GM21723 (cell line): ENCODE results near the gene SLC9A2.

Experiments used
- ATAC-seq: cut with Tn5 transposase; IDR thresholded peaks from one replicate; pipeline ENCODE4 v1.9.1; 2021; ENCODE audit warnings: mild to moderate bottlenecking, moderate library complexity; ENCODE audit not compliant: unreplicated experiment

SLC9A2 gene

DNA sequence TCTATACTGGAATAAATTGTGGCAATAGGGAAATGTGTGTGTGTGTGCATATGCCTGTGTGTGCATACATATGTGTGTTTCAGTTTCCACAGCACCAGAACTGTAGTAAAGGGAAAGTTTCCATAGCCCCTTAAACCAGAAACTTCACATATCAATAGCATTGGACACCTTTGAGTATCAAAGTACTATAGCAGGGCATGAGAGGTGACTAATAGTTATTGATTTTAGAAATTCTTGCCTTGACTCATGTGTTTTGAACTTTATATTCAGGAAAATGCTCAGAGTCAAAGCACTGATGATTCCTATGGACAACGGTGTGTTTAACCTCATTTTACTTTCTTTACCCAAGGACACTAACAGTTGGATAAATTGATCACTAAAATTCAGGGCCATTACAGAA is 50.0 kb downstream of the SLC9A2 start:
- no peak for ATAC-seq

DNA sequence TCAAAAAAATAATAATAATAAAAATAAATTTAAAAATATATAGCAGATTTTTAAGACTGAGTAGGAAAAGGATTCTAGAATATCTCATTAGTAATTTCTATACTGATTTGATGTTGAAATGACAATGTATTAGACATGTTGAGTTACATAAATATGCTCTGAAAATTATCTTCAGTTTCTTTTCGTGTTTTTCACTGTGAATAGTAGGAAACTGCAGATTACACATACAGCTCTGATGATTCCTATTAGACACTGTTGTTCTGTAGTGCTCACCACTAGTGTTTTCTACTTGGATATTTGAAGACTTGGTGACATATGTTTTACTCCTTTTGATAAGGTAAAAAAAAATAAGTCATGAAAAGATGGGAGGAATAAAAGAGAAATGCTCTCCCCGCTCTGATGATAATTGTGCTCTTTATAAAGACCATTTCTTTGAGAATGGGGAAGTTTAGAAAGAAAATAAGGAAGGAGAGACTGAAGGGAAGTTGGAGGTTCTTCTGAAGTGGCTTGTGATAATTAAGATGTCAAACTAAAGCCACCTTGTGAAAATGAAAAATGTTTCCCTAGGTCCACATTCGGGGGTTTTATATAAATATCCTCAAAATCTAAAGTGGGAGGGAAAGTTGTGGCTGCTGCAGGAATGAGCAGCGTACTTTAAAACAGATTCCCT is 52.9 kb downstream of the SLC9A2 start:
- ATAC-seq = no peak

DNA sequence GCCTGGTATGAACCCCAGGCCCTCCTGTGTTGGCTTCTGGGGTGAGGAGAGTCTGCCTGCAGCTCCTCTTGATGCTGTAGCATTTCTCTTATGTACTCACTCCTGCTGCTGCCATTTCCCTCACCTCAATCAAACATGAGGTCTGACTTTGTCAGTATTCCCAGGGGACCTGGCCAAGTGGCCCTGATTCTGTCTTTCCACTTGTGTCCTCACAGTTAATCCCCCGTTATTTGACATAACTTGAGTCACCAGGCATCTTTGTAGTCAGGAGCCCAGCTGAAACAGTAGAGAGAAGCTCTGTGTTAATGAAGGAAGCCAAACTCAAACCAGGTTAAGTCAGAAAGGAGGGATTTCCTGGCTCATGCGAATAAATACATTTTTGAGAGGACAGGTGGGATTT is 55.0 kb downstream of the SLC9A2 start:
- no peak for ATAC-seq

DNA sequence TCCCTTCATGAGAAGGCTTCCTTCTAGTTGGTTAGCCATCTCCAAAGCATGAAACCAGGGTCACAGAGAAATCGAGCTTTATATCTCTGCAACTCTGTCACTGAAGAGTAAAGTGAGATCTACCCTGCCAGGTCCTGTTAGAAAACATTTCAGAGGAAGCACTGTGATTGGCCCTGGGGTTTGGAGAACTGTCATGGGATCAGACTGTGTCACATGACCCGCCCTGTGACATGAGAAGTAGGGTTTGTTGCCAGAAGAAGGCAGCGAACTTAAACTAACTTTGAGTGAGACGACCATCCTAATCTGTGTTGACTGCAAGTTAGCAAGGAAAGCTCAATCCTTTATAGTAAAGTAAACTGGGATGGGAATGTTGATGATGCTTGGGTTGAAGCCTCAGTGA is 55.5 kb downstream of the SLC9A2 start:
- ATAC-seq = no peak

DNA sequence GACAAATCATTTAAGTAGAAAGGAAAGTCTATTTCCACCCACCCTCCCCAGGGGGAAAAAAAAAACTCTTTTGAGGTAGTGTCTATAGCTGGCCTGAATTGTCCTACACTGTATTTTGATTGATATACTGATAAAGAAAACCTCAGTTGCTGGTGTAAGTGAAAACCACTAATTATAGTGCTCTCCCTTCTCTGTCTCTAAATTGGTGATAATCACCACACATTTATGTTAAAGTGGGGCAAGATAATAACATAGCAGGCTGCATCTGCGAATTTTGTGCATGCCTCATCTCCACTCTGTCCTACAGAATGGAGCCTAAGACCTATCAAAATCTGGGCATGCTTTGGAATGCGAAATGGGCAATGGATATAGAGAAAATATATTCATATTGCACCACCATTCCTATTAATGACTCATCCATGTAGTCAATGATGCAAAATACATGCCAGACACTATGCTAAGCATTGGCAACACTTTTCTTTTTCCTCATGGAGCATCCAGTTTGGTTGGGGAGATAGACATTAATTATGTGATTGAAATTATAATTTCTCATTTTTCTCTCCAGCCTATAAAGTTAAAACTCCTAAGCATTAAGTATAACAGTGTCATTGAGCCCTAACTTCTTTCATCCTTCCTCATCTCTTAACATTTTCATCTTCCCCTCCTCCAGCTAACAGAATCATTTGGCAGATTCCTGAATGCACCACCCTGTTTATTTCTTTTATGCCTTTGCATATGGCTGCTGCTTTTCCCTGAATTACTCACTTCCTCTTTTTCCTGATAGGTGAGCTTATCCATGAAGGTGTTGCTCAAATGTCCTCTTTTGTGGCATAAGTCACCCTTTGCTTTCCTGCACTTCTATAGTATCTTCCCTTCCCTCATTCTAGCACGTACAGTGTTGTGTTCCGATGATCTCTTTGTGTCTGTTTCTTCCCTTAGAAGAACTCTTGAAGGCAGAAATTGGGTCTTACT is 58.2 kb downstream of the SLC9A2 start:
- ATAC-seq = no peak

DNA sequence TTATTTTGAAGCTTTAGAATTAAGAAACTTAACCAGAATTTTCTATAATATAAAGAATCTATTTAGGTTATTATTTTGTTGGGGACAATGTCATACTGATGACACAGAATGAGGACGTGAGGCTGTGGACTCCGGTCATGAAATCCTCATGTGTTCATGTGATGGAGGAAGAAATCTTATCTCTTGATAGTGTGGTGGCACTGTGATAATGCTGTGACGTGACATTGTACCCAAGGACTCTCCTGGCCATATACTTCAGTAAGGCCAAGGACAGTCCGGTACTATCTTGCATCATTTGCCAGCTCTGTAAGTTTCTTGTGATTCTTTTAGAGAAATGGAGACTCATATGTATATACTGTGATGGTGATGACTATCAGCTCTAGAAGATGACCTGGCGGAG is 59.1 kb downstream of the SLC9A2 start:
- no peak for ATAC-seq

GRCh38 chr2:102686479-102687439 is 67.4 kb downstream of the SLC9A2 start:
- ATAC-seq = no peak

GRCh38 chr2:102690012-102690411 is 70.7 kb downstream of the SLC9A2 start:
- ATAC-seq = no peak

- ATAC-seq = no peak
Measured at GRCh38 chr2:102696463-102696862, 77.1 kb downstream of the SLC9A2 start.

- no peak for ATAC-seq
Measured at GRCh38 chr2:102698369-102699111, 79.2 kb downstream of the SLC9A2 start.

DNA sequence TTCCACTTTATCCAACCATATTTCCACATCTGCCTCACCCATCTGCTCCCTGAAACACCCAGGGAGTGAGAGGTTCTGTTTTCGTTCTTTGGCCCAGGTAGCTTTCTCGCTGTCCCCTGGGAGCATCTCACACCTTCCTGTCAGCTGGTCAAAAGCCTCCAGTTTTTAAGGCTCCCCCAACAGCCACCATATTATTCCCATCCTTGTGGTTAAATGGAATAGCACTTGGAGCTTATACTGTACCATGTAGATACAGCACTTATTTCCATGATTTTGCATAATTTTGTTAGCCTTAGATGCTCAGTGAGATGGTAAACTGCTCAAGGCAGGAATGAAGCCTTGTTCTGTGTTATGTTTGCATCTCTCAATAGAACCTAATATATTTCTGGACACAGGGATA is 84.0 kb downstream of the SLC9A2 start:
- no peak for ATAC-seq

- ATAC-seq = no peak
Measured at GRCh38 chr2:102703748-102704147, 84.4 kb downstream of the SLC9A2 start.

DNA sequence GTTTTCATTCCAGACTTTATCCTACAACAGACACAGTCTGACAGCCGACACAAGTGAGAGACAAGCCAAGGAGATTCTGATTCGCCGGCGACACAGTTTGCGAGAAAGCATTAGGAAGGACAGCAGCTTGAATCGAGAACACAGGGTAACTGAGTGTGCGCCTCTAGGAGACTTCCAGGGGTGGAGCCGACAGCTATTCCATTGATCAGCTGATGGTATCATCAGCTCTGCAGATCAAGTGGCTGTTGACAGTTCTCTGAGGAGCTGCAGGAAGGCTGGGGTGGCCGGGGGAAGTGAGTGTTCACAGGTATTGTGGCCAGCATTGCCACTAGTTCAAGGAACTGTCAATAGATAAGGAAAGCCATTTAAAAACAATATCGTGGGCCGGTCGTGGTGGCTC is 85.2 kb downstream of the SLC9A2 start:
- no peak for ATAC-seq

DNA sequence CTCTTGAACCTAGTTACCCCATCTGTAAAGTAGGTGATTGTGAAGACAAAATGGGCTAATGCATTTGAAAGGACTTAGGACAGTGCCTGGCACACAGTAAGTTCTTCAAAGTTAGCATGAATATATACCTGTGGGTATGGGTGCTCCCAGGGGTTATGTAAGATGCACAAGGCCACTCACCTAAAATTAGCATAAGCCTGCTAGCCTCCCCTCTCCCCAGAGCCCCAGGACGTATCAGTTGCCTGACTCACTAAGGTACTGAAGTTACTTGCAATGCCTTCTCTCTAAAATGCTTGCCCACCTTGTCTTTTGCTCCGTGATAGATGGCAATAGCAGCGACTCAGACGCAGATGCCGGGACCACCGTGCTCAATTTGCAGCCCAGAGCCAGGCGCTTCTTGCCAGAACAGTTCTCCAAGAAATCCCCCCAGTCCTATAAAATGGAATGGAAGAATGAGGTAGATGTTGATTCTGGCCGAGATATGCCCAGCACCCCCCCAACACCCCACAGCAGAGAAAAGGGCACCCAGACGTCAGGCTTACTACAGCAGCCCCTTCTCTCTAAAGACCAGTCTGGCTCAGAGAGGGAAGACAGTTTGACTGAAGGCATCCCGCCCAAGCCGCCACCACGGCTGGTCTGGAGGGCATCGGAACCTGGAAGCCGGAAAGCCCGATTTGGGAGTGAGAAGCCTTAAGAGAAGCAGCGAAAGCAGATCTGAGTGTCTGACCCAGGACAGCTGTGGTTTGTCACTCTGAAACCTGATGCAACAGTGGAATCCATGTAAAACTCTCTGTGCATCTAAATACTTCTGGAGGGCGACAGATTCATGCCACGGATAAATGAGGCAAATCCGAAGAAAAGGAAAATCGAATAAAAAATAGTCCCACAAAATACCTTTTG is 88.7 kb downstream of the SLC9A2 start:
- no peak for ATAC-seq

GRCh38 chr2:102708847-102709559 is 89.7 kb downstream of the SLC9A2 start:
- ATAC-seq = no peak

- ATAC-seq = no peak
Measured at GRCh38 chr2:102717308-102718018, 98.1 kb downstream of the SLC9A2 start.

- ATAC-seq = no peak
Measured at GRCh38 chr2:102718387-102719316, 99.3 kb downstream of the SLC9A2 start.
